Nephron progenitor cell (in vitro differentiated cells): ENCODE results near the gene P2RX1.
A peak's percentile ranks its signal among the peaks of the same experiment; 100 is the strongest.

Experiments used
- DNase-seq: peaks from one replicate; pipeline ENCODE4 v3.0.0; 2021
- H3K27ac Mint-ChIP-seq: 2 replicates; pipeline ENCODE4 v1.8.0; 2021; ENCODE audit warnings: mild to moderate bottlenecking, moderate library complexity, mixed read lengths
- H3K27me3 Mint-ChIP-seq: 2 replicates; pipeline ENCODE4 v1.8.0; 2021; ENCODE audit warnings: mild to moderate bottlenecking, low read depth, mixed read lengths; ENCODE audit not compliant: poor library complexity
- H3K36me3 Mint-ChIP-seq: 2 replicates; pipeline ENCODE4 v1.8.0; 2021; ENCODE audit warnings: low read depth, mixed read lengths
- H3K4me1 Mint-ChIP-seq: 2 replicates; pipeline ENCODE4 v1.8.0; 2021; ENCODE audit warnings: mixed read lengths
- H3K4me3 Mint-ChIP-seq: 2 replicates; pipeline ENCODE4 v1.8.0; 2021; ENCODE audit warnings: mild to moderate bottlenecking, moderate library complexity, mixed read lengths
- H3K9me3 Mint-ChIP-seq: 2 replicates; pipeline ENCODE4 v1.8.0; 2021; ENCODE audit warnings: mild to moderate bottlenecking, moderate library complexity, mixed read lengths
- CTCF ChIP-seq: fragments of 200-600 bp; sonication (generic); IDR thresholded peaks from 2 replicates; pipeline ENCODE4 v1.5.0; 2021; ENCODE audit warnings: antibody characterized with exemption

P2RX1 gene

GRCh38 chr17:3923466-3924190 lies 7.4 kb upstream of the P2RX1 start:
- no peak for DNase-seq
- H3K36me3 Mint-ChIP-seq, result no peaks in the 10 kb centered on the region
- H3K4me3 Mint-ChIP-seq, result peak overlapping the region; percentile 45
- peaks cover 7% of the 10 kb centered on the region for H3K27me3 Mint-ChIP-seq
- no peak overlapping the region for H3K27ac Mint-ChIP-seq
- H3K9me3 Mint-ChIP-seq, result no peaks in the 10 kb centered on the region
- no peak for TF ChIP-seq CTCF
- peaks cover 73% of the 10 kb centered on the region for H3K4me1 Mint-ChIP-seq

DNA sequence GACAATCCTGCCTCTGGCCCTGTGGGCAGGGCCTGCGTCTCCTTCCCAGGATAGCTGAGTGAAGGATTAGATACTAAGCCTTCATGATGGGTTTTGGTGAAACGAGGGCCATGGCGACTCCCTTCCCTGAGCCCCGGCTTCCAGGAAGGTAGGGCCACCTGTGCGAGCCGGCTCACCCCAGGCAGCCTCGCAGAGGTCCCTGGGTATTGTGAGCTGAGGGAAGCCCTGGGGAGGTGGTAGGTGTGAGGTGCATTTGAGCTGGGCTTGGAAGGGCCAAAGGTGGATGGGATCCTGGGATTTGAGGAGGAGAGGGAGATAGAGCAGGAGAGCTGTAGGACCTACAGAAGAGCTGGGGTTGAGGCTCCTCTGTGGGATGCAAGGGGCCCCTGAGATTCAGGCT lies 6.5 kb upstream of the P2RX1 start:
- Mint-ChIP-seq H3K9me3 (no peaks in the 10 kb centered on the region), H3K4me3 (no peak overlapping the region), H3K36me3 (no peaks in the 10 kb centered on the region), H3K27ac (no peak overlapping the region), H3K27me3 (peaks cover 7% of the 10 kb centered on the region), H3K4me1 (peaks cover 72% of the 10 kb centered on the region)
- DNase-seq, result no peak
- no peak for TF ChIP-seq CTCF

DNA sequence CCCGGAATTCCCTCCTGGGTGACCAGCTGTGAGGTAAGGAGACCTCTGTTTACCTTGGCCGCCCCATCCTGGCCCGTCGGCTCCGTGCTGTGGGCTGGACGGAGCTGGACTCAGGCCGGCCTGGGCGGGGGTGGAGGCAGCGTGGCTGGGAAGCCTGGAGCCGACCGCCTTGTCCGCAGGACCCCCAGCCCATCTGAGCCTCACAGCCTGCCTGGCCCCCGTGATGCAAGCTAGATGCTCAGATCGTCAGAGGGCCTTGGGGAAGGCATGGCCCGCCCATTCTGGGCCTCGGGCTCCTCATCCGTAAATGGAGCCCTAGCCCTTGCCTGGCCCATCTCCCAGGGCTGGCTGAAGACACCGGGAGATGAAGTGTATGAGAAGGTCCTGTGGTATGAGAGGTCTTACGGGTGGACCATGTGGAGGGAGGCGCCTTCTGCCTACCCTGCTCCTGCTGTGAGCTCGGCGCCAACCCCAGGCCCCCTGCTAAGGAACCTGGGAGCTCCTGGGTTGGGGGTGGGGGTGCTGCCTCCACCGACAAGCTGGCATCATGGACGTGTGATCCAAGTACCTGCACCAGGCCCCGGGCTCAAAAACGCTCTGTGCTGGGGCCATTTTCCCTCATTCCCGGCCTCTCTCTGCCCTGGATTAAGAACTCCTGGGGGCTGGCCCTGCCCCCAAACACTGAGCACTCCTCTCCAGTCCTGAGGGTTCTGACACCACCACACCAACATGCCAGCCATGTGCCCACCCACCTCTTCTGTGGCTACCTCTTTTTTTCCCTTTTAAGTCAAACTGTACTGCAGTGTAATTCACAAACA lies 5.4 kb upstream of the P2RX1 start:
- peaks cover 7% of the 10 kb centered on the region for H3K27me3 Mint-ChIP-seq
- peaks cover 62% of the 10 kb centered on the region for H3K4me1 Mint-ChIP-seq
- no peak overlapping the region for H3K27ac Mint-ChIP-seq
- no peak overlapping the region for H3K4me3 Mint-ChIP-seq
- H3K9me3 Mint-ChIP-seq, result no peaks in the 10 kb centered on the region
- no peak for TF ChIP-seq CTCF
- no peak for DNase-seq
- H3K36me3 Mint-ChIP-seq, result no peaks in the 10 kb centered on the region

DNA sequence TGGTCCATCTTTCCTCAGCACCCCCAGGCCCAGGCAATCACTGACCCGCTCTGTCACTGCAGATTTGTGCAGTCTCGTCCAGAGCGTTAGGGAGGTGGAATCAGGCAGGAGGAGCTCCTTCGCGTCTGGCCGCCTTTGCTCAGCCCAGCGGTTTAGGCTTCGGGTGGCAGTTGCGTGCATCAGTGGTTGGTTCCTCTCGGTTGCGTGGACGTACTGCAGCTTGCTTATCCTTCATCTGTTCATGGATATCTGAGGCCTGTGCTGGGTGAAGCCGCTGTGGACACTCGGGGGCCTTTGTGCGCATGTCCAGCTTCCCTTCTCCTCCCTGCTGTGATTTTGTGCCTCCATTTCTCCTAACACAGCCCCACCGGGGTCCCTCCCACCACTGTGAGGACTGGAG lies 4.7 kb upstream of the P2RX1 start:
- Mint-ChIP-seq H3K27ac (peak overlapping the region; percentile 64), H3K36me3 (no peaks in the 10 kb centered on the region), H3K27me3 (peaks cover 4% of the 10 kb centered on the region), H3K4me1 (peaks cover 54% of the 10 kb centered on the region), H3K9me3 (no peaks in the 10 kb centered on the region), H3K4me3 (no peak overlapping the region)
- TF ChIP-seq CTCF, result no peak
- peak; percentile 48 for DNase-seq

- Mint-ChIP-seq H3K4me3 (no peak overlapping the region), H3K4me1 (peaks cover 36% of the 10 kb centered on the region), H3K9me3 (no peaks in the 10 kb centered on the region), H3K27me3 (no peaks in the 10 kb centered on the region), H3K27ac (no peak overlapping the region), H3K36me3 (no peaks in the 10 kb centered on the region)
- TF ChIP-seq CTCF, result no peak
- DNase-seq, result no peak
Observed at GRCh38 chr17:3919123-3919624, 2.9 kb upstream of the P2RX1 start.
